Measurements from ENCODE around the gene KRT5.
"Not testable (repeated sequence)": the region's sequence is repeated elsewhere in the genome, so short reads cannot be mapped to it uniquely, and the experiment has no call there.

KRT5 gene

DNA sequence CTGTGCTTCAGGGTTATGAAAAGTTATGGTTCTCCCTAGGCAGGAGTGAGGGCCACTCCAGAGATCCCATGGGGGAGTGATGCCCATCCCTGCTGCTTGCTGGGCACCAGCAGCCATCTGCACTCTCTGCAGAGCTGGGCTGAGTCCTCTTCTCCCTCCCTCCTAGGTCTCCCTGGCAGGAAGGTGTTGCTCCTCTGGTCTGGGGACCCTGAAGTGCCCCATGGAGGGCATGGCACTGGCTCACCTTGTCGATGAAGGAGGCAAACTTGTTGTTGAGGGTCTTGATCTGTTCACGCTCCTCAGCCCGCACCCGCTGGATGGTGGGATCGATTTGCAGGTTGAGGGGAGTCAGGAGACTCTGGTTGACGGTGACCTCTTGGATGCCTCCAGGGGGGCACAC is 27.8 kb downstream of the KRT5 start:
- DNase-seq: not testable (repeated sequence)

DNA sequence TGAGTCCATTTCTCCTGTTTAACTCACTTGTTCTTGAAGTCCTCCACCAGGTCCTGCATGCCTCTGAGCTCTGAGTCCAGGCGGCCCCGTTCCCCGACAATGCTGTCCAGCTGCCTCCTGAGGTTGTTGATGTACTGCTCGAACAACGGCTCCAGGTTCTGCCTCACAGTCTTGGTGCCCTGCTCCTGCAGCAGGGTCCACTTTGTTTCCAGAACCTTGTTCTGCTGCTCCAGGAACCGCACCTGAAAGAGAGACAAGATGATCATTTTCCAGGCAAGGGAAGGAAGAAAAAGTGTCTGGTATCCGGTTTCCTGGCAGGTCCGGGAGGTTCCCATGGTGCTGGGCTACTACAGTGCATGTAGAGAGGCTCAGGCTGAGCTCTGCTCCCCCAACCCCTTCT is 28.7 kb downstream of the KRT5 start:
- DNase-seq: not testable (repeated sequence)

DNA sequence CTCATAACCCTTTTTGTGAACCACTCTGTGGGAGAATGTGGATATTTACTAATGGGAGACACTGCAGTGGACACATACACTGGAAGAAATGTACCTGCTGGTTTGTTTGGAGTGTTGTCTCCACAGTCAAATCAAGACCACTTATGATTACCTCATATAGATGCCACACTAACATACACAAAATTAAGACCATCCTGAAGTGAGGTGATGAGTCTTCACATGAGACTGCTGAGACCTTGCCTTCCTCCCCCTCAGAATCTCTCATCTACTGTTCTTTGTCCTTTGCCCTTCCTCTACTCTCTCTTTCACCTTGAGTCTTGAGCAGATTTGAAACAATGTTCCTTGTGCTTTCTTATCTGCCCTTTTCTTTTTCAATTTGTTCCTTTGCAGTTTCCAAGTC is 31.5 kb downstream of the KRT5 start:
- DNase-seq: no peak

DNA sequence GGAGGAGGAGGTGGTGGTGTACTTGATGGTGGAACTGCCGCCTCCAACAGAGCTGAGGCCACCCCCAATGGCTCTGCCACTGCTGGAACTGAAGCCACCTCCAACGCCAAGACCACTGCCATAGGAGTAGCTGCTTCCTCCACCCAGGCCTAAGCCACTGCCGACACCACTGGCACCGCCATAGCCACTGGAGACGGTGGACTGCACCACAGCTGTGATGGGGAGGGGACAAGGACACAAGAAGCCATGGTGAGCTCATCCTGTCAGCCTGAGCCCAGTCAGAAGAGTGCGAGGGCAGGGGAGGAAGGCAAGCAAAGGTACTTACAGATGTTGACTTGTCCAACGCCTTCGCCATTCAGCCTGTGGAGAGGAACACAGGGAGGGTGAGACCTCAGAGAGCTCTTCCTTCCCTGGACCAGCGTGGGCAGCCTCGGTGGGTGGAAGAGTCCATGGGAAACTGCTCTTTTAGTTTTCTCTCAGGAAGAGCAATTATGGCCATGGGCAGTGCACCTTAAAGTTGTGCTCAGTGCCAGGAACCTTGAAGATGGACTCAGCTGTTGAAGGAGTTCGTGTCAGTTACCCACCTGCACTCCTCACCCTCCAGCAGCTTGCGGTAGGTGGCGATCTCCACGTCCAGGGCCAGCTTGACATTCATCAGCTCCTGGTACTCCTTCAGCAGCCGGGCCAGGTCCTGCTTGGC is 32.3 kb downstream of the KRT5 start:
- DNase-seq: not testable (repeated sequence)

DNA sequence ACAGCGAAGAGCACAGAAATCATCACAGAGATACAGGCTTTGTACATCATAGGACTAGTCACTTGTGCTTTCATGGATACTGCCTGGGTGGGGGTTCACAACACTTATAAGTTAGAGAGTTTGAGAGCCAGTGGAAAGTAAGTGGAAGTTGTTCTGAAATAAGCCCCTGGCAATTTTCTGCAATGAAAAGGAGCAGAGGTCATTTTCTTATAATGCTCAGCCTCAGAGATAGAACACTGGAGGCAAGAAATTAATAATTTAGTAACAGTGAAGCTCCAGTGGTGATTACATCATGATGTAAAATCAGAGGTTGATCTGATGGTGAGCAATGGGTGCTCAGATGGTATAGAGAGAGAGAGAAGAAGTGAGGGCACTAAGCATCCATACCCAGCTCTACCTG is 33.0 kb downstream of the KRT5 start:
- no peak for DNase-seq

DNA sequence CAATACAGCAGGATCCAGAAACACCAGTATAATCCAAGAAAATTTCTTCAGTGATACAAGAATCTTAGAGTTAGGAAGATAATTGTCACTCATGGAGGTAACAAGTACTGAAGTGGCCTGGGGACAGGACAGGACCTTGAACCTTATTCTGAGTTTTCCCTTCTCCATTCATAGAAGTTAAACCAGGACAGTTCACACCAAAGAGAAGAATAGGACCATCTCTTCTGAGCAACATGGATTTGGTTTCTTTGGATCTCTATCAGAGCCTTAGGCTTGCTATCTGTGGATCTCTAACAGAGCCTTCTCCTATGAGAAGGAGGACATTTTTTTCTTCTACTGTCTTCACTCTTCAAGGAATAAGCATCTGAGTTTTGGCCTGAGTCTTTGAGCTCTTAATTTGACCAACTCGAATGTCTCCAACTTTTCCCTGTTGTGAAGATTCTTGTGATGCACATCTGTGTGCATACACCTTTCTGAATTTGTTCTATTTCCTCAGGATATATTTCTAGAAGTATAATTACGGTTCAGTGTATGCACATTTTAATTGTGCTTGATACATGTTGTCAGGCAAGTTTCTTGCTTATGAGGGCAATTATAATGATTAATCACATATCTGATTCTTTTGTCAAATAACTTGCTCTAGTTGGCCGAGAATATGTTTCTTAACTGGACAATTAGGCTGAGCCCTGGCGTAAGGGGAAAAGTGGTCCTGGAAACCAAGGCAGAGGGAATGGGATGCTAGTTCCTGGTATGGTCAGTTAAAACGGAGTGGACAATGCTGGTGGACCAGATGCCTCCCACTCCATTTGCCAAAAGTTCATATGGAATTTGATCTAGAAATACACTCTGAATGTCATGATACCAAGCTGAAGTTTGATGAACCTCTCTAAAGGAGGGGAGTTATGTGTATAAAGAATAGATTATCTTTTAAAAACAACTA is 33.8 kb downstream of the KRT5 start:
- no peak for DNase-seq

DNA sequence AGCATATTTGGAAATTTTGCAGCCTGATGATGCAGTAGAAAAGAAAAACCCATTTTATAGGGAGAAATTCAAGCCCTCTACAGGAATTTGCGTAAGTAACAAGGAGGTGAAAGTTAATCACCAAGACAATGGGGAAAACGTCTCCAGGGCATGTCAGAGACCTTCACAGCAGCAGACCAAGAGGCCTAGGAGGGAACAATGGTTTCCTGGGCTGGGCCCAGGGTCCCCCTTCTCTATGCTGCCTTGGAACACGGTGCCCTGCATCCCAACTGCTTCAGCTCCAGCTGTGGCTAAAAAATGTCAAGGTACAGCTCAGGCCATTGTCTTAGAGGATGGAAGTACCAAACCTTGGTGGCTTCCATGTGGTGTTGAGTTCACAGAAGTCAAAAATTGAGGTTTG is 40.1 kb downstream of the KRT5 start:
- no peak for DNase-seq

DNA sequence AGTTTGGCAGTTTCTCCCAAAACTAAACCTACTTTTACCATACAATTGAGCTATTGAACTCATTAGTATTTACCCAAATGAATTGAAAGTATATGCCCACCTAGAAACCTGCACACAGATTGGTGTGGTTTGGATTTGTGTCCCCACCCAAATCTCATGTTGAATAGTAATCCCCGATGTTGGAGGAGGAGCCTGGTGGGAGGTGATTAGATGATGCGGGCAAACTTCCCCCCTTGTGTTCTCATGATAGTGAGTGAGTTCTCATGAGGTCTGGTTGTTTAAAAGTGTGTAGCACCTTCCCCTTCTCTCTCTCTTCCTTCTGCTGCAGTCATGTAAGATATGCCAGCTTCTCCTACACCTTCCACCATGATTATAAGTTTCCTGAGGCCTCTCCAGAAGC is 42.5 kb downstream of the KRT5 start:
- no peak for DNase-seq

DNA sequence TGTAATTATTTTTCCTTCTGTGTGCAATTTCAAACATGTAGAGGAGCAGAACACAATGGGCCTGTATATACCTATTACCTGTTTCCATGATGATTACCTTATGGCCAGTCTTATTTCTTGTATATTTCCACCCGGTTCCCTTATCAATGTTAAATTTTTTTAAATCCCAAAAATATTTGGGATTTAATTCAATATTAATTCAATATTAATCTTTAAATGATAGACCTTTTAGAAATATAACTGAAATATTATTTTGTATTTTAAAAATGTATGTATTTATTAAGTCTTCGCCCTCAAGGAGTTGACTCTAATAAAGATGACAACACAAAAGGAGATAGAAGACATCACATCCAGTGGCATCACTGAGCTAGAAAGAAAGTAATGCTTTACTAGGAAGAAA is 46.0 kb downstream of the KRT5 start:
- DNase-seq: no peak

DNA sequence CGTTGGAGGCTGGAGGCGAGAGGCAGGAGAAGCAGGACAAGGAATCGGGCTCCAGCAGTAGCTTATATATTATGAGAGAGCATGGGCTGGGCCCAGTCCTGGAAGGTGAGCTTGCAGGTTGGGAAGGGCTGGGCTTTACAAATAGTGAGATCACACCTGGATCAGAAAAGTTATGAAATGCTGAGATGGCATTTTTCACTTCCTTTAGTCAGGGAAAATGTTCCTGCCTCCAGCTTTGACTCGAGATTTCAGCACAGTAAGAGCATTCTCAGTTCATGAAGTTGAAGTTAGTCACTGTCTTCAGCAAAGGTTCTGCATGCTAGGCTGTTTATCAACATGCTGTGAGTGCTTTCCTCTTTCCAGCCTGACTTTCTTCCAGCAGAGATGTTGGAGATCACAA is 46.4 kb downstream of the KRT5 start, which contains the start of gene KRT6C:
Gene KRT6C, minus strand, starts transcription at position 38 of the 400 bp plus-strand sequence. CDS start 68 bp downstream, outside the sequence.
- DNase-seq: no peak

DNA sequence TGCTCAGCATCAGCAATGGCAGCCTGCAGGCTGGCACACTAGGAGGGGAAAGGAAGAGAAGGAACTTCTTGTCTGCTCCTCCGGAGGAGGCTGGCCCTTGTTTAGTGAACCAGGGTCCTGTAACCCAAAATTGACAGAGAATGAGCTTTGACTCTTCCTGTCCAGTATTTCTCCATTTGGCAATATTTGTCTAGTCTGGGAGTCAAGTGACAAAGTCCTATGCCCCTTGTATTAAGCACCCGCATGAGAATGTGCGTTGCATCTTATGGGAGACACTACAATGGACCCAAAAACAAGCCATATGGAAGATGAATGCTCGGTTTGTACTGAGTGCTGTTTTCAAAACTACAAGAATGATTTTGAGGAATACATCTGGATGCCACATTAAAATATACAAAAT is 50.3 kb downstream of the KRT5 start:
- no peak for DNase-seq

DNA sequence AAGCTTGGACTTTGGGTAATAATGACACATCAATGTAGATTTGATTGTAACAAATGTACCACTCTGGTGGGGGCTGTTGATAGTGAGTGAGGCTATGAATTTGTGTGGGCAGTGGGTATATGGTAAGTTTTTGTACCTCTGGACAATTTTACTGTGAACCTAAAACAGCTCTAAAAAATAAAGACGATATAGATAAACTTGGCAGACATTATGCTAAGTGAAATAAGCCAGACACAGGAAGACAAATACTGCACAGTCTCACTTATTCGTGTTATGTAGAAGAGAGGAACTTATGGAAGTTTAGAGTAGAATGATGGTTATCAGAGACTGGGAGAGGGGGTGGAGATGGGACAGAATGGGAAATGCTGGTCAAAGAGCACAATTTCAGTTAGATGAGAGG is 55.3 kb downstream of the KRT5 start:
- no peak for DNase-seq
